Parathyroid adenoma (tissue), 2 donors: ENCODE data around the gene ZNF689.

ENCODE experiments used
- H2AFZ ChIP-seq: fragments of 300-600 bp; sonication (generic); one replicate; pipeline ENCODE4 v1.7.0; 2017; ENCODE audit warnings: antibody characterized with exemption, mild to moderate bottlenecking
- H3K27ac ChIP-seq: fragments of 300-600 bp; sonication (generic); one replicate; pipeline ENCODE4 v1.7.0; 2017
- H3K27me3 ChIP-seq: fragments of 300-600 bp; sonication (generic); one replicate; pipeline ENCODE4 v1.7.0; 2017; ENCODE audit warnings: low read length; ENCODE audit not compliant: control insufficient read depth, insufficient read depth
- H3K36me3 ChIP-seq: fragments of 300-600 bp; sonication (generic); one replicate; pipeline ENCODE4 v1.7.0; 2017; ENCODE audit warnings: low read length; ENCODE audit not compliant: control insufficient read depth, insufficient read depth
- H3K4me1 ChIP-seq: fragments of 300-600 bp; sonication (generic); one replicate; pipeline ENCODE4 v1.7.0; 2017; ENCODE audit warnings: control low read depth
- H3K4me2 ChIP-seq: fragments of 300-600 bp; sonication (generic); one replicate; pipeline ENCODE4 v1.7.0; 2017; ENCODE audit warnings: low read length
- H3K4me3 ChIP-seq: fragments of 300-600 bp; sonication (generic); one replicate; pipeline ENCODE4 v1.7.0; 2017; ENCODE audit warnings: low read depth, low read length
- H3K79me2 ChIP-seq: fragments of 300-600 bp; sonication (generic); one replicate; pipeline ENCODE4 v1.7.0; 2017; ENCODE audit warnings: control low read depth
- H3K9ac ChIP-seq: fragments of 300-600 bp; sonication (generic); one replicate; pipeline ENCODE4 v1.7.0; 2017; ENCODE audit warnings: mild to moderate bottlenecking
- H3K9me3 ChIP-seq: fragments of 300-600 bp; sonication (generic); one replicate; pipeline ENCODE4 v1.7.0; 2017; ENCODE audit warnings: low read length; ENCODE audit not compliant: control insufficient read depth
- CTCF ChIP-seq: fragments of 300-600 bp; sonication (generic); IDR thresholded peaks from one replicate; pipeline ENCODE4 v1.7.0; 2017; ENCODE audit warnings: antibody characterized with exemption, mild to moderate bottlenecking
- donor health status: primary hyperparathyroidism.

The ZNF689 gene

GRCh38 chr16:30605158-30605557, 5.0 kb downstream of the ZNF689 start:
- Histone ChIP-seq H3K4me2 (no peak overlapping the region), H3K79me2 (peaks cover 4% of the 10 kb centered on the region), H3K4me1 (no peaks in the 10 kb centered on the region), H3K9ac (no peak overlapping the region), H3K36me3 (no peaks in the 10 kb centered on the region), H3K9me3 (no peaks in the 10 kb centered on the region), H3K27ac (no peak overlapping the region), H3K4me3 (no peak overlapping the region), H3K27me3 (no peaks in the 10 kb centered on the region), H2AFZ (no peak overlapping the region)
- no peak for TF ChIP-seq CTCF

- Histone ChIP-seq H3K36me3 (no peaks in the 10 kb centered on the region), H3K9me3 (no peaks in the 10 kb centered on the region), H3K9ac (no peak overlapping the region), H3K4me2 (no peak overlapping the region), H3K4me3 (no peak overlapping the region), H3K4me1 (no peaks in the 10 kb centered on the region), H3K27me3 (no peaks in the 10 kb centered on the region), H2AFZ (no peak overlapping the region), H3K27ac (no peak overlapping the region), H3K79me2 (peaks cover 4% of the 10 kb centered on the region)
- TF ChIP-seq CTCF, result no peak
Observed at GRCh38 chr16:30604316-30604947, 5.8 kb downstream of the ZNF689 start.

- TF ChIP-seq CTCF, result no peak
- H3K4me2 ChIP-seq, result no peak overlapping the region
- H3K9ac ChIP-seq, result no peak overlapping the region
- no peak overlapping the region for H3K4me3 ChIP-seq
- no peaks in the 10 kb centered on the region for H3K27me3 ChIP-seq
- no peaks in the 10 kb centered on the region for H3K4me1 ChIP-seq
- peaks cover 4% of the 10 kb centered on the region for H3K79me2 ChIP-seq
- no peaks in the 10 kb centered on the region for H3K9me3 ChIP-seq
- no peak overlapping the region for H2AFZ ChIP-seq
- H3K36me3 ChIP-seq, result no peaks in the 10 kb centered on the region
- no peak overlapping the region for H3K27ac ChIP-seq
Observed at GRCh38 chr16:30603945-30604315, 6.3 kb downstream of the ZNF689 start.

GRCh38 chr16:30602616-30603277, 7.4 kb downstream of the ZNF689 start:
- H3K36me3 ChIP-seq, result no peaks in the 10 kb centered on the region

More at GRCh38 chr16:30602616-30603277, 7.4 kb downstream of the ZNF689 start:
- Histone ChIP-seq H2AFZ (no peak overlapping the region), H3K79me2 (no peaks in the 10 kb centered on the region), H3K27ac (no peak overlapping the region), H3K27me3 (no peaks in the 10 kb centered on the region), H3K4me2 (no peak overlapping the region), H3K9me3 (no peaks in the 10 kb centered on the region), H3K4me1 (no peaks in the 10 kb centered on the region), H3K4me3 (no peak overlapping the region), H3K9ac (no peak overlapping the region)
- no peak for TF ChIP-seq CTCF
